ENCODE measurements around the gene PPFIA2.

DNA sequence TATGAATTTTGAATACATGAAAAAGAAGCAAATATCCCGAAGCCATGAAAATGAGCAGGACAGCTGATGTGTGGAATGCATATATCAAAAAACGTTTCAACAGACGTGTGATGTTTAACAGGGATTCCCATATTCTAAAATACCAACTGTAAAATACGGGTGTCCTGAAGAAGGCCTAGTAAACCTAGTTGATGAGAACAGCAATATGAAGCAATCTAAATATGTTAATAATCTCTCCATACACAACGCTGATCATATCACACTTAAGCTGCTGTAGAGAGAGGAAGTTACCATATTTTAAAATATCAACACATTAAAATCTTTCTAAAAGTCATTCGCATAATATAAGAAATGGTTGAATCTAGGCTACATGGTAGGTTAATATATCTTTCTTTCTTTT, 317.5 kb downstream of the PPFIA2 start:
- TF ChIP-seq SREBF2 (IDR thresholded peaks at IDR 0.05; ENCODE audit: low read length) (no peak), RAD21 (IDR thresholded peaks at IDR 0.05; ENCODE audit: insufficient read depth, low read depth, low read length) (no peak), POLR2AphosphoS5 (IDR thresholded peaks at IDR 0.05; ENCODE audit: low read length) (no peak), HCFC1 (IDR thresholded peaks at IDR 0.05; ENCODE audit: low read length) (no peak), EP300 (IDR thresholded peaks at IDR 0.05; ENCODE audit: borderline replicate concordance in 1 of 2, control insufficient read depth in 1 of 2, low read depth in 2 of 2, low read length in 2 of 2) (no peak)
- TF ChIP-seq, protein P1, sequence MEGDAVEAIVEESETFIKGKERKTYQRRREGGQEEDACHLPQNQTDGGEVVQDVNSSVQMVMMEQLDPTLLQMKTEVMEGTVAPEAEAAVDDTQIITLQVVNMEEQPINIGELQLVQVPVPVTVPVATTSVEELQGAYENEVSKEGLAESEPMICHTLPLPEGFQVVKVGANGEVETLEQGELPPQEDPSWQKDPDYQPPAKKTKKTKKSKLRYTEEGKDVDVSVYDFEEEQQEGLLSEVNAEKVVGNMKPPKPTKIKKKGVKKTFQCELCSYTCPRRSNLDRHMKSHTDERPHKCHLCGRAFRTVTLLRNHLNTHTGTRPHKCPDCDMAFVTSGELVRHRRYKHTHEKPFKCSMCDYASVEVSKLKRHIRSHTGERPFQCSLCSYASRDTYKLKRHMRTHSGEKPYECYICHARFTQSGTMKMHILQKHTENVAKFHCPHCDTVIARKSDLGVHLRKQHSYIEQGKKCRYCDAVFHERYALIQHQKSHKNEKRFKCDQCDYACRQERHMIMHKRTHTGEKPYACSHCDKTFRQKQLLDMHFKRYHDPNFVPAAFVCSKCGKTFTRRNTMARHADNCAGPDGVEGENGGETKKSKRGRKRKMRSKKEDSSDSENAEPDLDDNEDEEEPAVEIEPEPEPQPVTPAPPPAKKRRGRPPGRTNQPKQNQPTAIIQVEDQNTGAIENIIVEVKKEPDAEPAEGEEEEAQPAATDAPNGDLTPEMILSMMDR (IDR thresholded peaks at IDR 0.05 in 2 of 3, conservative IDR thresholded peaks at IDR 0.05 in 1 of 3; ENCODE audit: control insufficient read depth in 2 of 3, extremely low read depth in 1 of 3, insufficient read depth in 1 of 3, low read depth in 3 of 3, low read length in 3 of 3) = no peak

Data from GM12878 (cell line).